Measurements from ENCODE around the gene U2AF2. TPM values are rescaled to one million over a fixed set of nuclear protein-coding genes. Genes with fewer than 3 reads are reported as not detected.

Gene U2AF2
- polyA plus RNA-seq, 2 of the 4 experiments (the other 2 are of a cell fraction): 157 to 302 TPM

- FAIRE-seq (no peak), DNase-seq (ENCODE audit: low read depth in 1 of 2, low spot score in 1 of 2) (no peak), ATAC-seq (no peak)
- no peak for TF ChIP-seq ZFP36 (IDR thresholded peaks at IDR 0.05; ENCODE audit: borderline replicate concordance, partially characterized antibody)
- no peak for TF ChIP-seq HOXA7 (CRISPR knock-in tag; IDR thresholded peaks at IDR 0.05)
- no peak for TF ChIP-seq HEYL (CRISPR knock-in tag; IDR thresholded peaks at IDR 0.05)
- TF ChIP-seq JUN (IDR thresholded peaks at IDR 0.05): no peak
- H3K4me1 ChIP-seq: no peaks in the 10 kb centered on the region
- no peaks in the 10 kb centered on the region for H3K9me3 ChIP-seq
- no peak overlapping the region for H3K4me2 ChIP-seq
- H3K27ac ChIP-seq: no peak overlapping the region
- H3K4me3 ChIP-seq: no peak overlapping the region
- ChIA-PET CTCF (no interaction called here), POLR2A (no interaction called here)
- WGBS (ENCODE audit: missing lambda C conversion rate): 95% methylated on average over 18 of the region's 19 CpGs
Measured at GRCh38 chr19:55692681-55693081, 37.8 kb downstream of the U2AF2 start.

- Histone ChIP-seq H3K27ac (no peak overlapping the region), H3K4me3 (no peak overlapping the region), H3K4me1 (no peaks in the 10 kb centered on the region), H3K4me2 (no peak overlapping the region), H3K9me3 (no peaks in the 10 kb centered on the region)
- 97% methylated on average over 20 of the region's 20 CpGs for WGBS (ENCODE audit: missing lambda C conversion rate)
- ATAC-seq (no peak), DNase-seq (ENCODE audit: low read depth in 1 of 2, low spot score in 1 of 2) (no peak), FAIRE-seq (no peak)
- ChIA-PET CTCF (interaction anchor here (1.0 kb wide), 1 partner anchor 12 kb away, joined by 3 read pairs; no protein-coding TSS in a partner anchor), POLR2A (interaction anchor here (0.6 kb wide), 1 partner anchor 22 kb away, joined by 5 read pairs; no protein-coding TSS in a partner anchor)
- TF ChIP-seq EHF (CRISPR knock-in tag; IDR thresholded peaks at IDR 0.05): no peak
- TF ChIP-seq RCOR1 (IDR thresholded peaks at IDR 0.05; ENCODE audit: low read depth, low read length): no peak
- TF ChIP-seq RAD21 (conservative IDR thresholded peaks at IDR 0.05 in 1 of 2, IDR thresholded peaks at IDR 0.05 in 1 of 2): no peak
- TF ChIP-seq MAX (IDR thresholded peaks at IDR 0.05): no peak
Measured at GRCh38 chr19:55693336-55693974, 38.6 kb downstream of the U2AF2 start.

- no peaks in the 10 kb centered on the region for H3K9me3 ChIP-seq
- DNase-seq (ENCODE audit: low read depth in 1 of 2, low spot score in 1 of 2): no peak
- ChIA-PET POLR2A (interaction anchor here (0.6 kb wide), 1 partner anchor 23 kb away, joined by 5 read pairs; no protein-coding TSS in a partner anchor), CTCF (interaction anchor here (1.0 kb wide), 1 partner anchor 13 kb away, joined by 3 read pairs; no protein-coding TSS in a partner anchor)
- H3K4me1 ChIP-seq: no peaks in the 10 kb centered on the region
- WGBS (ENCODE audit: missing lambda C conversion rate): 94% methylated on average over 15 of the region's 15 CpGs
- H3K27ac ChIP-seq: no peak overlapping the region
- TF ChIP-seq RAD21 (conservative IDR thresholded peaks at IDR 0.05 in 1 of 2, IDR thresholded peaks at IDR 0.05 in 1 of 2): no peak
- TF ChIP-seq SREBF2 (IDR thresholded peaks at IDR 0.05): no peak
- TF ChIP-seq EHMT2 (IDR thresholded peaks at IDR 0.05; ENCODE audit: low read depth): no peak
- TF ChIP-seq HOXB13 (CRISPR knock-in tag; IDR thresholded peaks at IDR 0.05; ENCODE audit: low read depth): no peak
- no peak for TF ChIP-seq NPAS2 (CRISPR knock-in tag; IDR thresholded peaks at IDR 0.05; ENCODE audit: borderline replicate concordance)
- TF ChIP-seq TFCP2L1 (CRISPR knock-in tag; IDR thresholded peaks at IDR 0.05): no peak
- H3K4me3 ChIP-seq: no peak overlapping the region
- no peak for FAIRE-seq
- no peak overlapping the region for H3K4me2 ChIP-seq
- no peak for ATAC-seq
Measured at GRCh38 chr19:55694241-55694655, 39.4 kb downstream of the U2AF2 start.

- no peaks in the 10 kb centered on the region for H3K9me3 ChIP-seq
- FAIRE-seq (no peak), ATAC-seq (no peak), DNase-seq (ENCODE audit: low read depth in 1 of 2, low spot score in 1 of 2) (no peak)
- ChIA-PET CTCF (interaction anchor here (1.2 to 1.3 kb wide), 2 partner anchors 10 to 23 kb away, joined by 4 to 7 read pairs; no protein-coding TSS in a partner anchor), POLR2A (no interaction called here)
- TF ChIP-seq BHLHE40 (IDR thresholded peaks at IDR 0.05; ENCODE audit: low read depth, low read length) (no peak), POLR2A (IDR thresholded peaks at IDR 0.05; ENCODE audit: low read length) (no peak), EP300 (IDR thresholded peaks at IDR 0.05) (no peak), EHMT2 (IDR thresholded peaks at IDR 0.05; ENCODE audit: low read depth) (no peak), MAFK (IDR thresholded peaks at IDR 0.05; ENCODE audit: partially characterized antibody) (no peak), BCL3 (IDR thresholded peaks at IDR 0.05) (no peak), ESRRA (IDR thresholded peaks at IDR 0.05; ENCODE audit: borderline replicate concordance, low read length) (no peak), POLR2AphosphoS2 (conservative IDR thresholded peaks at IDR 0.05; ENCODE audit: low read length) (no peak), HOXB13 (CRISPR knock-in tag; IDR thresholded peaks at IDR 0.05; ENCODE audit: low read depth) (no peak), RFX5 (IDR thresholded peaks at IDR 0.05) (no peak), JUN (IDR thresholded peaks at IDR 0.05) (no peak), ZFP36 (IDR thresholded peaks at IDR 0.05; ENCODE audit: borderline replicate concordance, partially characterized antibody) (no peak), HEYL (CRISPR knock-in tag; IDR thresholded peaks at IDR 0.05) (no peak), CBX8 (IDR thresholded peaks at IDR 0.05) (no peak), HOXB5 (CRISPR knock-in tag; IDR thresholded peaks at IDR 0.05) (no peak), RARB (CRISPR knock-in tag; IDR thresholded peaks at IDR 0.05) (no peak), JUNB (IDR thresholded peaks at IDR 0.05) (no peak), TFCP2L1 (CRISPR knock-in tag; IDR thresholded peaks at IDR 0.05) (no peak), HOXA7 (CRISPR knock-in tag; IDR thresholded peaks at IDR 0.05) (no peak)
- H3K4me1 ChIP-seq: no peaks in the 10 kb centered on the region
- H3K27ac ChIP-seq: no peak overlapping the region
- 96% methylated on average over 30 of the region's 37 CpGs for WGBS (ENCODE audit: missing lambda C conversion rate)
- H3K4me3 ChIP-seq: no peak overlapping the region
- H3K4me2 ChIP-seq: no peak overlapping the region
Measured at GRCh38 chr19:55694656-55695491, 40.0 kb downstream of the U2AF2 start.
